Activated CD4-positive, alpha-beta memory T cell treated with anti-CD3 and anti-CD28 coated beads for 36 hours (primary cell): ENCODE measurements around the gene MT3. TPM values are rescaled to one million over a fixed set of nuclear protein-coding genes. Genes with fewer than 3 reads are reported as not detected.
A peak's percentile ranks its signal among the peaks of the same experiment; 100 is the strongest.

ENCODE experiments used
- CTCF ChIA-PET: fragments of 350-600 bp; sonication (Branson Sonifier 250); formaldehyde crosslinking; loops from one replicate; lab custom pipeline; 2021; ENCODE audit warnings: antibody characterized with exemption, inconsistent platforms; lab: Charles Lee
- POLR2A ChIA-PET: fragments of 350-600 bp; sonication (Branson Sonifier 250); formaldehyde crosslinking; loops from one replicate; lab custom pipeline; 2021; ENCODE audit warnings: antibody characterized with exemption; lab: Charles Lee
- DNase-seq: peaks from one replicate; pipeline ENCODE4 v3.0.0-alpha.2; 2020
- H3K27ac Mint-ChIP-seq: one replicate; pipeline ENCODE4 v1.8.0; 2021; ENCODE audit warnings: mixed read lengths
- H3K27me3 Mint-ChIP-seq: one replicate; pipeline ENCODE4 v1.8.0; 2021; ENCODE audit warnings: mixed read lengths
- H3K36me3 Mint-ChIP-seq: one replicate; pipeline ENCODE4 v1.8.0; 2021; ENCODE audit warnings: mixed read lengths
- H3K4me1 Mint-ChIP-seq: one replicate; pipeline ENCODE4 v1.8.0; 2021; ENCODE audit warnings: low read depth, mixed read lengths
- H3K4me3 Mint-ChIP-seq: one replicate; pipeline ENCODE4 v1.8.0; 2021; ENCODE audit warnings: mild to moderate bottlenecking, mixed read lengths
- H3K9me3 Mint-ChIP-seq: one replicate; pipeline ENCODE4 v1.8.0; 2021; ENCODE audit warnings: mixed read lengths
- intact Hi-C: fragments of 100-400 bp; cut with micrococcal nuclease; formaldehyde crosslinking; loops from one replicate; pipeline ENCODE4 v1.15.1; 2023
- total RNA-seq, 2 experiments: library from RNA; stranded (reverse); gene quantifications; one replicate each; pipeline ENCODE4 v1.2.3, GENCODE V29; 2021

Gene MT3
- total RNA-seq = 1 to 10 TPM; 3.1 to 3.9 TPM

DNA sequence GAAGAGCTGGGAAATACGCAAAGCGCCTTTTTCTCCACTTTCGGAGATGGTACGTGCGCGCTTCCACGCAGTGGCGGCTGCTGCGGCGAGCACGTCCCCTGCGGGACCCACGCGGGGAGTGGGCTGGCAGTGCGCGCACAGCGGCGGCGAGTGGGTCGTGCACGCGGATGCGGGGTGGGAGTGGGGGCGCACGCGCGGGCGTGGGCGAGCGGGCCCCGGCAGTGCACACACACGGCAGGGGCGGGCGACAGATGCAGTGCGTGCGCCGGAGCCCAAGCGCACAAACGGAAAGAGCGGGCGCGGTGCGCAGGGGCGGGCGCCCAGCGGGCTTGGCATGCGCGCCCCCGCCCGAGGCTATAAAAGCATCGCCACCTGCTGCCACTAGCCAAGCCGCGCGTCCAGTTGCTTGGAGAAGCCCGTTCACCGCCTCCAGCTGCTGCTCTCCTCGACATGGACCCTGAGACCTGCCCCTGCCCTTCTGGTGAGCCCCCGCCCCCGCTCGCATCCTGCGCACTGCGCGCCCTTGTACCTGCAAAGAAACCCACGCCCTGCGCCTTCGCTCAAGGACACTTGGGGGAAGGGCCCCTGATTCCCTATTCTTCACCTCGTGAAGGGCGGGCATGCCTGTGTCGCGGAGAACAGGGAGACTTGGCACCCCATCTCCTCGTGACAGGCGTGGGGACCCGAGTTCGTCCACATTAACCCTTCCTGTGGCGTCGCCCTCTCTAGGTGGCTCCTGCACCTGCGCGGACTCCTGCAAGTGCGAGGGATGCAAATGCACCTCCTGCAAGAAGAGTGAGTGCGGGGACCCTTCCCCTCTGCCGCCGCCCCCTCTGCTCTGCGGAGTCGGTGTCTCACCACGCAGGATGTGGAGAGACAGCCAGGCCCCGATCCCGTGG is at the start of gene MT3:
Gene MT3, plus strand, starts transcription at position 388 of the 899 bp plus-strand sequence. Its CDS starts 63 bp downstream, at position 451.
- CTCF ChIA-PET = interaction anchor here (3.0 kb wide), 1 partner anchor 12 kb away, joined by 14 read pairs; no protein-coding TSS in a partner anchor
- peaks cover 34% of the 10 kb centered on the region for H3K27me3 Mint-ChIP-seq
- H3K27ac Mint-ChIP-seq = no peak within 1 kb of the TSS

DNA sequence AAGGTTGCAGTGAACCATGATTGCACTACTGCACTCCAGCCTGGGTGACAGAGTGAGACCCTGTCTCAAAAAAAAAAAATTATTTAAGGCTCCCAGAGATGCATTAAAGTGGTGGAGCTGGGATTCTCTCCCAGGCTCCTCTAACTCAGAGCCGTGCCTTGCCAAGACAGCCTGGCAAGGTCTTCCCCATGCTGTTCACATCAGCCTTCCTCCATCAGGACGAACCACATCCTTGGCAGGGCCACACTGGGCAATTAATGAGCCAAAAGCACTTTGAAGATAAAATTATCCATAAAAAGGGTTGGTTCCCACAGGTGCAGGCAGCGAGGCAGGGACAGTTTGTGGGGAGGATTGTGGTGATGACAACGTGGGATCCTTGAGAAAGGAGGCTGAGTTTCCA is 49.7 kb upstream of the MT3 start:
- H3K9me3 Mint-ChIP-seq = no peaks in the 10 kb centered on the region
- DNase-seq = no peak
- intact Hi-C loops = loop anchor here (2.0 kb wide), 1 partner anchor 19 kb away; no protein-coding TSS in a partner anchor
- no peak overlapping the region for H3K27ac Mint-ChIP-seq
- POLR2A ChIA-PET = no interaction called here
- H3K27me3 Mint-ChIP-seq = peaks cover 18% of the 10 kb centered on the region
- CTCF ChIA-PET = no interaction called here
- H3K4me1 Mint-ChIP-seq = no peaks in the 10 kb centered on the region
- H3K4me3 Mint-ChIP-seq = no peak overlapping the region
- no peaks in the 10 kb centered on the region for H3K36me3 Mint-ChIP-seq

More for the DNA sequence above, at the start of gene MT3:
- POLR2A ChIA-PET = no interaction called here
- peak; percentile 39 for DNase-seq
- H3K4me3 Mint-ChIP-seq = peak within 1 kb of the TSS; percentile 70
- H3K4me1 Mint-ChIP-seq = peaks cover 12% of the 10 kb centered on the region
- intact Hi-C loops = no loop called here
- H3K9me3 Mint-ChIP-seq = peaks cover 5% of the 10 kb centered on the region
- H3K36me3 Mint-ChIP-seq = no peaks in the 10 kb centered on the region

GRCh38 chr16:56542039-56542438 is 47.3 kb upstream of the MT3 start:
- intact Hi-C loops = no loop called here
- ChIA-PET CTCF (no interaction called here), POLR2A (no interaction called here)
- peaks cover 1% of the 10 kb centered on the region for H3K4me1 Mint-ChIP-seq
- H3K4me3 Mint-ChIP-seq = no peak overlapping the region
- no peak overlapping the region for H3K27ac Mint-ChIP-seq
- no peaks in the 10 kb centered on the region for H3K9me3 Mint-ChIP-seq
- no peaks in the 10 kb centered on the region for H3K36me3 Mint-ChIP-seq
- DNase-seq = no peak
- H3K27me3 Mint-ChIP-seq = peaks cover 15% of the 10 kb centered on the region

GRCh38 chr16:56547120-56547948 is 42.0 kb upstream of the MT3 start:
- DNase-seq = no peak
- no peaks in the 10 kb centered on the region for H3K27me3 Mint-ChIP-seq
- no peaks in the 10 kb centered on the region for H3K36me3 Mint-ChIP-seq
- no peak overlapping the region for H3K27ac Mint-ChIP-seq
- POLR2A ChIA-PET = no interaction called here
- H3K4me1 Mint-ChIP-seq = peaks cover 18% of the 10 kb centered on the region
- CTCF ChIA-PET = interaction anchor here (0.8 to 2.7 kb wide), 4 partner anchors 28 to 154 kb away, joined by 3 to 12 read pairs (median 6); no protein-coding TSS in a partner anchor
- intact Hi-C loops = no loop called here
- no peaks in the 10 kb centered on the region for H3K9me3 Mint-ChIP-seq
- H3K4me3 Mint-ChIP-seq = no peak overlapping the region

DNA sequence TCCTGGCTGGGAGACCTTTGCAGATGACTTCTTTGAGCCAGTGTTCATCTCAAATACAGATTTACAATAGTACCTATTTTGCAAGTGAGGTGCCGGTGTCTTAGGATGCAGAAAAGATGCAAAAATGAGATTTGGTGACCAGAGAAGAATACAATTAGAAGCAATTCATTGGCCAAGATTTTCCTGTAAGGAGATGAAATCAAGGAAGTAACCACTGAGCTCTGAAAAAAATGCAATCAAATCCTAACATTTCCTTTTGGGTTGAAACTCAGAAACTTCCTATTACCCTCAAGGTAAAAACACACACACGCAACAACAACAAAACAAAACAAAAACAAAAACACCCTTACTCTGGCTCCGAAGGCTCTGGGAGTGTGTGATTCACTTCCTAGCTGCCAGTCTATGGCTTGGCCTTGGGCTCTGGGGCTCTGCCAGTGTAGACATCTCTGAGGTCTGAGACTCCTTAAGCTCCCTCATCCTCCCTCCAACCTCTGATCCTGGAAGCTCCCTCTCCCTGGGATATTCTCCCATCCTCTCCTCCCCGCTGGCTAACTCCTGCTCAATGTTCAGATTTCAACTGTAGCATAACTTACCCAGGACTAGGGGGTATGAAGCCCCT is 41.3 kb upstream of the MT3 start:
- ChIA-PET CTCF (interaction anchor here (1.0 to 2.7 kb wide), 3 partner anchors 28 to 154 kb away, joined by 5 to 12 read pairs (median 6); no protein-coding TSS in a partner anchor), POLR2A (no interaction called here)
- no peak for DNase-seq
- H3K36me3 Mint-ChIP-seq = no peaks in the 10 kb centered on the region
- H3K9me3 Mint-ChIP-seq = no peaks in the 10 kb centered on the region
- no peaks in the 10 kb centered on the region for H3K27me3 Mint-ChIP-seq
- H3K27ac Mint-ChIP-seq = no peak overlapping the region
- H3K4me3 Mint-ChIP-seq = no peak overlapping the region
- peaks cover 18% of the 10 kb centered on the region for H3K4me1 Mint-ChIP-seq
- intact Hi-C loops = no loop called here

DNA sequence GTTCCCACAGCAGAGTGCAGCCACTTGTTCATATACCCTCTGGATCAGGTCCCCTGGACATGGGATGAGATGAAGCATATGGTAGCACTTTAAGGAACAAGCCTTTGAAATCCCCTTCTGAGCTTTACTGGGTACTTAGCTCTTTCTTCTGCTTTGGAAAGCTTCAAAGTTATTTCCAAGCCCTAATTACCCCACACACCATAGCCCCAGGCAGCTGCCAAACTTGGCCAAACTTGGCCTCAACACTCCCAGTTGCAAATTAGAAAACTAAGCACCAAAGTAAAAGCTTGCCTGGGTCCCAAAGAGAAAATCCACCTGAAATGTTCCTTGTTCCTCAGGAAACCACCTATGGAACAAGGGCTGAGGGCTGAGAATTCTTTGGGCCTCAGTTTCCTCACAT is 40.2 kb upstream of the MT3 start:
- H3K9me3 Mint-ChIP-seq = no peaks in the 10 kb centered on the region
- no peak for DNase-seq
- ChIA-PET CTCF (no interaction called here), POLR2A (interaction anchor here (0.6 kb wide), 1 partner anchor 20 kb away, joined by 4 read pairs; no protein-coding TSS in a partner anchor)
- peaks cover 7% of the 10 kb centered on the region for H3K27me3 Mint-ChIP-seq
- intact Hi-C loops = no loop called here
- no peak overlapping the region for H3K27ac Mint-ChIP-seq
- H3K4me1 Mint-ChIP-seq = peaks cover 18% of the 10 kb centered on the region
- H3K36me3 Mint-ChIP-seq = no peaks in the 10 kb centered on the region
- H3K4me3 Mint-ChIP-seq = no peak overlapping the region

- Mint-ChIP-seq H3K27me3 (peaks cover 8% of the 10 kb centered on the region), H3K36me3 (no peaks in the 10 kb centered on the region), H3K4me1 (peaks cover 18% of the 10 kb centered on the region), H3K27ac (no peak overlapping the region), H3K4me3 (no peak overlapping the region), H3K9me3 (no peaks in the 10 kb centered on the region)
- CTCF ChIA-PET = no interaction called here
- intact Hi-C loops = no loop called here
- peak; percentile 31 for DNase-seq
- POLR2A ChIA-PET = interaction anchor here (0.6 kb wide), 1 partner anchor 20 kb away, joined by 4 read pairs; no protein-coding TSS in a partner anchor
Observed at GRCh38 chr16:56549744-56550385, 39.5 kb upstream of the MT3 start.

GRCh38 chr16:56551796-56552738 is 37.3 kb upstream of the MT3 start:
- Mint-ChIP-seq H3K27me3 (peaks cover 8% of the 10 kb centered on the region), H3K4me1 (peaks cover 16% of the 10 kb centered on the region), H3K36me3 (no peaks in the 10 kb centered on the region), H3K4me3 (no peak overlapping the region), H3K27ac (no peak overlapping the region), H3K9me3 (no peaks in the 10 kb centered on the region)
- ChIA-PET CTCF (interaction anchor here (0.9 kb wide), 1 partner anchor 24 kb away, joined by 5 read pairs; no protein-coding TSS in a partner anchor), POLR2A (no interaction called here)
- intact Hi-C loops = no loop called here
- DNase-seq = no peak

GRCh38 chr16:56554441-56554840 is 34.9 kb upstream of the MT3 start:
- Mint-ChIP-seq H3K36me3 (no peaks in the 10 kb centered on the region), H3K4me3 (no peak overlapping the region), H3K9me3 (no peaks in the 10 kb centered on the region), H3K27me3 (peaks cover 8% of the 10 kb centered on the region), H3K27ac (no peak overlapping the region), H3K4me1 (peaks cover 3% of the 10 kb centered on the region)
- POLR2A ChIA-PET = no interaction called here
- intact Hi-C loops = no loop called here
- CTCF ChIA-PET = no interaction called here
- DNase-seq = no peak

- H3K36me3 Mint-ChIP-seq = no peaks in the 10 kb centered on the region
- POLR2A ChIA-PET = no interaction called here
- CTCF ChIA-PET = no interaction called here
- H3K4me3 Mint-ChIP-seq = no peak overlapping the region
- peaks cover 9% of the 10 kb centered on the region for H3K27me3 Mint-ChIP-seq
- no peaks in the 10 kb centered on the region for H3K4me1 Mint-ChIP-seq
- H3K9me3 Mint-ChIP-seq = no peaks in the 10 kb centered on the region
- DNase-seq = no peak
- intact Hi-C loops = loop anchor here (2.0 kb wide), 1 partner anchor 19 kb away; no protein-coding TSS in a partner anchor
- H3K27ac Mint-ChIP-seq = no peak overlapping the region
Observed at GRCh38 chr16:56558024-56558747, 31.1 kb upstream of the MT3 start.
